SK-N-SH (cell line): Measurements from ENCODE around the gene CAMK2B.

Experiments
- CHD2 ChIP-seq: fragments of 150-350 bp; IDR thresholded peaks from 2 replicates; pipeline ENCODE4 v1.6.1; 2018; ENCODE audit warnings: low read length; ENCODE audit not compliant: partially characterized antibody
- CTCF ChIP-seq: fragments of 200-600 bp; sonication (generic); IDR thresholded peaks from 2 replicates; pipeline ENCODE4 v1.6.1; 2017; ENCODE audit warnings: antibody characterized with exemption, mild to moderate bottlenecking, moderate library complexity
- ELF1 ChIP-seq: IDR thresholded peaks from 2 replicates; pipeline ENCODE4 v1.4.0; 2012
- EP300 ChIP-seq, 2 experiments: IDR thresholded peaks; 2 replicates each; pipeline versions ENCODE4 v1.4.0 to v1.6.1; 2012; ENCODE audit warnings: borderline replicate concordance in 1 of 2, low read depth in 1 of 2, low read length in 1 of 2
- EZH2phosphoT487 ChIP-seq: fragments of 200-600 bp; sonication (generic); IDR thresholded peaks from 2 replicates; pipeline ENCODE4 v1.6.1; 2017; ENCODE audit warnings: low read depth, mixed run types, mild to moderate bottlenecking, antibody characterized with exemption, moderate library complexity, borderline replicate concordance
- GABPA ChIP-seq: IDR thresholded peaks from 2 replicates; pipeline ENCODE4 v1.4.0; 2012; ENCODE audit warnings: low read depth, mild to moderate bottlenecking
- JUND ChIP-seq: IDR thresholded peaks from 2 replicates; pipeline ENCODE4 v1.4.0; 2012
- RCOR1 ChIP-seq: fragments of 150-350 bp; IDR thresholded peaks from 2 replicates; pipeline ENCODE4 v1.6.1; 2017; ENCODE audit warnings: antibody characterized with exemption, low read length
- TAF1 ChIP-seq: IDR thresholded peaks from 2 replicates; pipeline ENCODE4 v1.6.1; 2012; ENCODE audit warnings: low read depth, mild to moderate bottlenecking, low read length, moderate library complexity, borderline replicate concordance
- USF2 ChIP-seq: fragments of 150-350 bp; IDR thresholded peaks from 2 replicates; pipeline ENCODE4 v1.6.1; 2017; ENCODE audit warnings: antibody characterized with exemption, low read length, low read depth, borderline replicate concordance
- YY1 ChIP-seq: IDR thresholded peaks from 2 replicates; pipeline ENCODE4 v1.4.0; 2012; ENCODE audit warnings: low read depth, mild to moderate bottlenecking
- TF ChIP-seq, protein P1 (sequence below): IDR thresholded peaks from 2 replicates; pipeline ENCODE4 v1.4.0; 2012; ENCODE audit warnings: low read depth

DNA sequence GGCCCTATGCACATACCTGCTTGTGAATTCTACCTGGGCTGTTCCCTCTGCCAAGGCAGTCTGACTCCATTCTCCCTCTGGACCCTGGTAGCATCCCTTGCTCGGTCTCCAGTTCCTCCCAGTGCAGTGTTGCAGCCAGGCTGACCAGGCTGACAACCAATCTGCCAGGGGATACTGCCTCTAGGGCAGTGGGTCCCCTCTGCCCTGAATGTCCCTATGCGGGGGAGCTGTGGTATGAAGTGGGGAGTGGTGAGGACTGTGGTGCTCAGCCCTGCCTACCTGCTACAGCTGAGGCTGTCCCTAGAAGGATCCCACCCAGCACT lies 48.0 kb upstream of the CAMK2B start:
- TF ChIP-seq CTCF (no peak), EP300 (IDR thresholded peaks at IDR 0.05; ENCODE audit: borderline replicate concordance in 1 of 2, low read depth in 1 of 2, low read length in 1 of 2) (no peak), EZH2phosphoT487 (no peak), JUND (no peak), YY1 (no peak), CHD2 (no peak), RCOR1 (no peak), TAF1 (no peak), USF2 (no peak), GABPA (no peak), ELF1 (no peak)
- TF ChIP-seq, protein P1, sequence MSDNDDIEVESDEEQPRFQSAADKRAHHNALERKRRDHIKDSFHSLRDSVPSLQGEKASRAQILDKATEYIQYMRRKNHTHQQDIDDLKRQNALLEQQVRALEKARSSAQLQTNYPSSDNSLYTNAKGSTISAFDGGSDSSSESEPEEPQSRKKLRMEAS: no peak
